K562 (cell line): Measurements from ENCODE around the gene RBM4B. TPM values are rescaled to one million over a fixed set of nuclear protein-coding genes. Genes with fewer than 3 reads are reported as not detected.

Source experiments
- ATAC-seq: fragments of 200-7000 bp; cut with Tn5 transposase; 3 replicates; pipeline ENCODE4 v1.9.1; 2020; ENCODE audit warnings: moderate library complexity
- BruUV-seq: library from RNA; stranded (reverse); fragments of 400-500 nt; replicated peaks from 2 replicates; lab custom pipeline; 2021; lab: Mats Ljungman, UMichigan
- CTCF ChIA-PET: fragments of 300-600 bp; formaldehyde crosslinking; extraction: SDS; loops from one replicate; lab custom pipeline; 2021; ENCODE audit warnings: low intra/inter-chr PET ratio; lab: Yijun Ruan, JAX
- POLR2A ChIA-PET: fragments of 300-600, 350-650 bp; sonication (Branson Sonifier 250); formaldehyde crosslinking; extraction: SDS; loops from one replicate; lab custom pipeline; 2021; ENCODE audit warnings: antibody characterized with exemption, inconsistent platforms; lab: Yijun Ruan, JAX
- DNase-seq, 4 experiments: peaks; one replicate each; pipeline versions ENCODE4 v3.0.0 to v3.0.0-alpha.2; 2011 to 2018; ENCODE audit warnings: low spot score in 3 of 4, mixed read lengths in 3 of 4; ENCODE audit errors: extremely low read depth in 1 of 4
- FAIRE-seq: peaks from 2 replicates; lab custom pipeline; 2011; peaks lifted over from hg19 to GRCh38; lab: Jason Lieb, UNC
- H2AFZ ChIP-seq: 2 replicates; pipeline ENCODE4 v1.6.0; 2011; ENCODE audit warnings: low read depth, low read length, control low read depth, inconsistent platforms
- H3K27ac ChIP-seq: fragments of 200-600 bp; 3 replicates; pipeline ENCODE4 v1.8.0; 2011; ENCODE audit warnings: low read depth, mild to moderate bottlenecking, control low read depth, inconsistent platforms, low read length, moderate library complexity, mixed read lengths; ENCODE audit errors: extremely low read depth
- H3K27me3 ChIP-seq, 2 experiments: fragments of 300-600 bp in 1 of 2; 2 replicates in 1 of 2; 3 replicates in 1 of 2; pipeline versions ENCODE4 v1.6.0 to v1.8.0; 2011; ENCODE audit warnings: inconsistent platforms in 2 of 2, low read length in 2 of 2, mild to moderate bottlenecking in 1 of 2, mixed read lengths in 1 of 2, moderate library complexity in 1 of 2; ENCODE audit not compliant: control insufficient read depth in 2 of 2, insufficient read depth in 2 of 2
- H3K36me3 ChIP-seq: fragments of 300-600 bp; 3 replicates; pipeline ENCODE4 v1.8.0; 2011; ENCODE audit warnings: mild to moderate bottlenecking, low read length, inconsistent platforms; ENCODE audit not compliant: control insufficient read depth, insufficient read depth
- H3K4me1 ChIP-seq, 2 experiments: fragments of 200-600 bp in 1 of 2; replicated peaks in 1 of 2; 2 replicates in 1 of 2; 3 replicates in 1 of 2; pipeline versions ENCODE4 v1.5.1 to v1.8.0; 2011; ENCODE audit warnings: inconsistent platforms in 2 of 2, low read length in 2 of 2, mild to moderate bottlenecking in 1 of 2, mixed read lengths in 1 of 2, moderate library complexity in 1 of 2; ENCODE audit not compliant: control insufficient read depth in 2 of 2, insufficient read depth in 2 of 2
- H3K4me2 ChIP-seq: 2 replicates; pipeline ENCODE4 v1.6.1; 2011; ENCODE audit warnings: low read length, control low read depth, inconsistent platforms, mixed read lengths; ENCODE audit not compliant: insufficient read depth
- H3K4me3 ChIP-seq: fragments of 200-600 bp; sonication (generic), shearing (Covaris generic); 2 replicates; pipeline ENCODE4 v1.5.1; 2016; ENCODE audit warnings: control low read depth, inconsistent platforms
- H3K79me2 ChIP-seq: fragments of 200-600 bp; 3 replicates; pipeline ENCODE4 v1.8.0; 2011; ENCODE audit warnings: low read length, inconsistent platforms; ENCODE audit not compliant: control insufficient read depth, insufficient read depth
- H3K9ac ChIP-seq, 2 experiments: 2 replicates each; pipeline versions ENCODE4 v1.6.0 to v1.6.1; 2011; ENCODE audit warnings: low read depth in 2 of 2, low read length in 2 of 2, control low read depth in 1 of 2, inconsistent platforms in 1 of 2, mild to moderate bottlenecking in 1 of 2, mixed read lengths in 1 of 2; ENCODE audit not compliant: insufficient read depth in 1 of 2
- H3K9me1 ChIP-seq: one replicate; pipeline ENCODE4 v1.6.0; 2011; ENCODE audit warnings: inconsistent platforms, mild to moderate bottlenecking, low read length, moderate library complexity; ENCODE audit not compliant: control insufficient read depth, insufficient read depth
- H3K9me3 ChIP-seq: replicated peaks from 2 replicates; pipeline ENCODE4 v1.5.1; 2011; ENCODE audit warnings: low read depth, low read length, inconsistent platforms; ENCODE audit not compliant: control insufficient read depth, insufficient read depth
- H4K20me1 ChIP-seq: replicated peaks from 2 replicates; pipeline ENCODE4 v1.6.1; 2011; ENCODE audit warnings: low read length, inconsistent platforms, mixed read lengths; ENCODE audit not compliant: control insufficient read depth, insufficient read depth
- ARHGAP35 ChIP-seq: fragments of 450-650 bp; IDR thresholded peaks from 2 replicates; pipeline ENCODE4 v1.6.1; 2018; ENCODE audit not compliant: partially characterized antibody
- CHD1 ChIP-seq: fragments of 200-600 bp; sonication (generic); IDR thresholded peaks from one replicate; pipeline ENCODE4 v1.6.1; 2012; ENCODE audit warnings: mild to moderate bottlenecking, moderate library complexity, low read length, inconsistent platforms
- ELK3 ChIP-seq: fragments of 450-650 bp; formaldehyde crosslinking; IDR thresholded peaks from 2 replicates; pipeline ENCODE4 v1.4.0; 2020; ENCODE audit warnings: mild to moderate bottlenecking
- GABPA ChIP-seq: fragments of 200-800 bp; sonication (Bioruptor generic); conservative IDR thresholded peaks from 2 replicates; pipeline ENCODE4 v1.6.1; 2016; ENCODE audit warnings: low read depth, missing genetic modification characterization, missing compliant biosample characterization
- HMGN3 ChIP-seq: IDR thresholded peaks from 2 replicates; pipeline ENCODE4 v1.6.1; 2011; ENCODE audit warnings: borderline replicate concordance, low read depth, mild to moderate bottlenecking, mixed read lengths, low read length; ENCODE audit not compliant: insufficient read length; ENCODE audit errors: extremely low read depth
- LARP7 ChIP-seq: fragments of 450-650 bp; IDR thresholded peaks from 2 replicates; pipeline ENCODE4 v1.6.1; 2016
- NKRF ChIP-seq: fragments of 450-650 bp; IDR thresholded peaks from 2 replicates; pipeline ENCODE4 v1.6.1; 2016; ENCODE audit warnings: borderline replicate concordance
- PKNOX1 ChIP-seq: fragments of 450-650 bp; IDR thresholded peaks from 2 replicates; pipeline ENCODE4 v1.6.1; 2016
- SREBF2 ChIP-seq: sonication (generic); formaldehyde crosslinking; IDR thresholded peaks from 2 replicates; pipeline ENCODE4 v1.4.0; 2020; ENCODE audit warnings: mild to moderate bottlenecking, missing genetic modification reagents
- SRSF7 ChIP-seq: fragments of 200-400 bp; formaldehyde crosslinking; optimal IDR thresholded peaks from 2 replicates; pipeline ENCODE3; 2017; ENCODE audit warnings: mild to moderate bottlenecking, low read depth, low read length
- ZNF197 ChIP-seq: fragments of 200-800 bp; sonication (Bioruptor generic); IDR thresholded peaks from 2 replicates; pipeline ENCODE4 v1.6.1; 2016; ENCODE audit warnings: low read depth, missing genetic modification characterization, missing compliant biosample characterization
- WGBS: fragments of 100-300 bp; shearing (Covaris generic); methylation state at CpG from one replicate; pipeline ENCODE4 v1.1.6; 2016; ENCODE audit warnings: low coverage, mixed read lengths; ENCODE audit not compliant: insufficient coverage; ENCODE audit errors: missing lambda C conversion rate; 5-methylcytosine and 5-hydroxymethylcytosine counted together
- in situ Hi-C: fragments of 300-500 bp; cut with MboI; formaldehyde crosslinking; loops from 4 replicates; pipeline ENCODE4 v1.15.0; 2018; ENCODE audit warnings: inconsistent platforms, mixed read lengths
- intact Hi-C: fragments of 100-400 bp; cut with micrococcal nuclease; formaldehyde crosslinking; loops from 2 replicates; pipeline ENCODE4 v1.14.2; 2022
- polyA plus RNA-seq, 8 experiments: library from polyadenylated mRNA; depleted of rRNA in 4 of 8; stranded (reverse) in 5 of 8; unstranded in 3 of 8; fragments of >200 nt; fragmentation: Nextera tagmentation in 2 of 8; fragmentation: Illumina TruSeq in 1 of 8; extraction: Ambion mirVana in 2 of 8; extraction: Trizol in 1 of 8; gene quantifications; 2 replicates each; pipeline versions ENCODE4 v1.2.1 to v1.2.3, GENCODE V29; 2011 to 2014; ENCODE audit warnings: inconsistent platforms in 1 of 8, missing spikeins in 1 of 8
- total RNA-seq, 7 experiments: library from RNA; depleted of rRNA in 6 of 7; stranded (reverse); fragments of >200 nt in 6 of 7; fragmentation: Illumina TruSeq in 2 of 7; extraction: Trizol in 2 of 7; gene quantifications; 2 replicates each; pipeline versions ENCODE4 v1.2.1 to v1.2.3, GENCODE V29; 2011 to 2021; ENCODE audit warnings: low replicate concordance in 1 of 7
- TF ChIP-seq, protein P1 (sequence below): sonication (generic); formaldehyde crosslinking; IDR thresholded peaks from 2 replicates; pipeline ENCODE4 v1.8.0; 2022; ENCODE audit warnings: mild to moderate bottlenecking, missing genetic modification reagents, borderline replicate concordance

RBM4B gene
- total and polyA plus RNA-seq, 9 of the 15 experiments (the other 6 are each of a cell fraction or from before 2014, with no cell fraction given): 14.6 to 39.9 (median 23.3) TPM

- peak; percentile 8; the same call in 1 of the 2 replicates for TF ChIP-seq NKRF
- peak; percentile 27 for TF ChIP-seq ARHGAP35
- TF ChIP-seq LARP7: peak; percentile 54; the same call in 1 of the 2 replicates
- peak; percentile 69 for TF ChIP-seq CHD1
- peak; percentile 49 for TF ChIP-seq GABPA (tag)
- 0 out of 2 replicates have a peak, but pooled peaks have one; percentile 3 for TF ChIP-seq ZNF197 (CRISPR knock-in tag)
- TF ChIP-seq, all 486 proteins: peak for 22
These were observed 60.4 kb downstream of the RBM4B start (continued) for GRCh38 chr11:66617155-66617834.

GRCh38 chr11:66616379-66617154 is 61.1 kb downstream of the RBM4B start, which contains the start of gene RBM14:
Gene RBM14, plus strand, starts transcription at chr11:66616630. Its CDS starts 91 bp downstream, at chr11:66616721.
- DNase-seq: peak; percentile 99 to 100 (median 100)
- ATAC-seq: peak; percentile 98
- Histone ChIP-seq H3K9ac (peak within 1 kb of the TSS; percentile 97 to 100), H3K79me2 (peaks cover 66% of the 10 kb centered on the region), H3K36me3 (peaks cover 41% of the 10 kb centered on the region), H3K4me2 (peak within 1 kb of the TSS; percentile 97), H3K9me3 (no peaks in the 10 kb centered on the region), H3K4me1 (peaks cover 21 to 31% of the 10 kb centered on the region in 2 experiments), H3K27ac (peak within 1 kb of the TSS; percentile 99), H3K9me1 (no peaks in the 10 kb centered on the region), H4K20me1 (peaks cover 42% of the 10 kb centered on the region), H2AFZ (peak within 1 kb of the TSS; percentile 96), H3K4me3 (peak within 1 kb of the TSS; percentile 94), H3K27me3 (no peaks in the 10 kb centered on the region)
- intact Hi-C loops (loop anchor here (1.0 kb wide), 1 partner anchor 23 kb away; the partner anchor contains the start of genes CCDC87 and CCS), in situ Hi-C loops (no loop called here)
- TSS peak; percentile 51 for BruUV-seq
- ChIA-PET CTCF (no interaction called here), POLR2A (interaction anchor here (0.6 to 14.0 kb wide), 10 partner anchors 12 to 359 kb away, joined by 3 to 387 read pairs (median 4); partner anchors contain the start of genes RBM4 and RBM4B)
- under 1% methylated on average over 74 of the region's 90 CpGs for WGBS
- peak; percentile 97 for FAIRE-seq
- TF ChIP-seq SRSF7 (no peak), HMGN3 (no peak), PKNOX1 (peak; percentile 92), ELK3 (CRISPR knock-in tag) (no peak), SREBF2 (no peak)
- TF ChIP-seq, protein P1, sequence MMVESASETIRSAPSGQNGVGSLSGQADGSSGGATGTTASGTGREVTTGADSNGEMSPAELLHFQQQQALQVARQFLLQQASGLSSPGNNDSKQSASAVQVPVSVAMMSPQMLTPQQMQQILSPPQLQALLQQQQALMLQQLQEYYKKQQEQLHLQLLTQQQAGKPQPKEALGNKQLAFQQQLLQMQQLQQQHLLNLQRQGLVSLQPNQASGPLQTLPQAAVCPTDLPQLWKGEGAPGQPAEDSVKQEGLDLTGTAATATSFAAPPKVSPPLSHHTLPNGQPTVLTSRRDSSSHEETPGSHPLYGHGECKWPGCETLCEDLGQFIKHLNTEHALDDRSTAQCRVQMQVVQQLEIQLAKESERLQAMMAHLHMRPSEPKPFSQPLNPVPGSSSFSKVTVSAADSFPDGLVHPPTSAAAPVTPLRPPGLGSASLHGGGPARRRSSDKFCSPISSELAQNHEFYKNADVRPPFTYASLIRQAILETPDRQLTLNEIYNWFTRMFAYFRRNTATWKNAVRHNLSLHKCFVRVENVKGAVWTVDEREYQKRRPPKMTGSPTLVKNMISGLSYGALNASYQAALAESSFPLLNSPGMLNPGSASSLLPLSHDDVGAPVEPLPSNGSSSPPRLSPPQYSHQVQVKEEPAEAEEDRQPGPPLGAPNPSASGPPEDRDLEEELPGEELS (CRISPR knock-in tag): peak; percentile 3; the same call in 1 of the 2 replicates
